HG03442 (cell line): ENCODE results near the gene WFIKKN1.
"Not testable (repeated sequence)": the region's sequence is repeated elsewhere in the genome, so short reads cannot be mapped to it uniquely, and the experiment has no call there.

Experiments used
- ATAC-seq: cut with Tn5 transposase; IDR thresholded peaks from one replicate; pipeline ENCODE4 v1.9.1; 2021; ENCODE audit warnings: mild to moderate bottlenecking, moderate library complexity; ENCODE audit not compliant: unreplicated experiment

Gene WFIKKN1

DNA sequence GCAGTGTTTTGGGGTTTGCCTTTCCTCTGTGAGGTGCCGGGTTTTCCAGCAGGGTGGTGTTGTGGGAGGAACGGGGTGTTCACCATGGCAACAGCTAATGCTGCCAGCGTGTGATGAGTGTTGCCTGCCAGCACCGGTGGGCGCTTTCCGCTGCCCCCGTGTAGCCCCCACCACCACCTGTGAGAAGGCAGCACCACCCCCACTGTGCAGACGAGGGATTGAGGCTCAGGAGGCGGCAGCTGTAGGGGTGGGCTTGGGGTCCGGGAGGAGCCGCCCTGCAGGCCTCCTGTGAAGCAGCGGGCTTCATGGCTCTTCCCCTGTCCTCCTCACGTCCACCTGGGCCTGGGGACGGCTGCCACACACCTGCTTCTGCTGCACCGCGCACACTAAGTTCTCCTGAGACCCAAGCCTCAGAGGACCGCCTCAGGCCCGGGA lies 35.7 kb upstream of the WFIKKN1 start:
- no peak for ATAC-seq

DNA sequence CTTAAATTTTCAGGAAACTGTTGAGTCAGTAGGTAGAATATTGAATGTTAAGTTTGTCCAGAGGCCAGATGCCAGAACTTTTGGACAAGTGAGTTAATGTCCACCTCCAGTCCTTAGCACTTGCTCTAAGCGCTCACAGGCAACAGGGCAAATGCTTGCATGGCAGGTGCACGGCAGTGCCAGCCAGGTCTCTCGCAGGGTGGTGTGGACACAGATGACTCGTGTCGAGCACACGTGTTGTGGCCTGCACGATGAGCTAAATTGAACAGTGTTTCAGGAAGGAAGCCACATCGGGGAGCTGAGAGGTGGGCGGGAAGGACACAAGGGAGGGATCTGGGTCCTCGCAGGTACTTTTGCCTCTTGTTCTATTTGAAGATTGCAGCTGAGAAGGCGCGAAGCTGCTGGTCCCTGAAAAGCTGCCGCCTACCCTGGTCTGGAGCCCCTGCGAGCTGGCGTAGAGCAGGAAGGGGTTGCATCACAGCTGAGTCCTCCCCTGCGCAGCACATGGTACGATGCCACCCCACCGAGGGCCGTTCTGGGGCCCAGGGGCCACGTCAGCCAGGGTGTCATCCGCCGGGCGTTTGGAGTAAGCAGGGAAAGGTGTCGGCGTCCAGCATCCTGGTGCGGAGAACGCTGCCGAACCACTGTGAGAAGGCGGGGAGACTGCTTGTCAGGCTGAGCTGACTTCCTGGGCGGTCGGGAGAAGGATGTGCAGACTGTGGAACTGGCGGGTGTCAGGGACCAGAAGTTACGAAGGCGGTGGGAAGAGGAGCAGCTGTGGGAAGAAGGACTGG lies 34.6 kb upstream of the WFIKKN1 start:
- ATAC-seq, result no peak

DNA sequence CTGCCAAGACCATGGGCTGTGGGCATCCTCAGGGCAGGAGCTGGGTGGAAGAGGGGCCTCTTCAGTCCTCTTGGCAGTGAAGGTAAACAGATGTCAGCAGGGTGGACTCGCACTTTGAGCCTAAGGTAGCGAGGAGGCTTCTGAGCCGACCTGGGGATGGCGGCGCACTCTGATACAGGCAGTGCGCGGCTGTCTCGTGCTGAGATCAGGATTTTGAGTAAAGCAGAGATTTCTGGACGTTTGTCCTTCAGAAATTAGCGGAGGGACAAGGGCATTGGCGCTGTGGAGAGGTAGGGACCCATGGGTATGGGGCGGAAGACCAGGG lies 34.1 kb upstream of the WFIKKN1 start:
- ATAC-seq, result no peak

DNA sequence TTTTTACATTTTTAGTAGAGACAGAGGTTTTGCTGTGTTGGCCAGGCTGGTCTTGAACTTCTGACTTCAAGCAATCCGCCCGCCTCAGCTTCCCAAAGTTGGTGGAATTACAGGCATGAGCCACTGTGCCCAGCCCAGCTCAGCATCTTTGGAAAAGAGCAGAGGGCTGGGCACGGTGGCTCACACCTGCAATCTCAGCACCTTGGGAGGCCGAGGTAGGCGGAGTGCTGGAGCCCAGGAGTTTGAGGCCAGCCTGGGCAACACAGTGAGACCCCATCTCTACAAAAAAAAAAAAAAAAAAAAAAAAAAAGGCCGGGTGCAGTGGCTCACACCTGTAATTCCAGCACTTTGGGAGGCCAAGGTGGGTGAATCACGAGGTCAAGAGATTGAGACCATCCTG lies 33.1 kb upstream of the WFIKKN1 start:
- ATAC-seq, result not testable (repeated sequence)

DNA sequence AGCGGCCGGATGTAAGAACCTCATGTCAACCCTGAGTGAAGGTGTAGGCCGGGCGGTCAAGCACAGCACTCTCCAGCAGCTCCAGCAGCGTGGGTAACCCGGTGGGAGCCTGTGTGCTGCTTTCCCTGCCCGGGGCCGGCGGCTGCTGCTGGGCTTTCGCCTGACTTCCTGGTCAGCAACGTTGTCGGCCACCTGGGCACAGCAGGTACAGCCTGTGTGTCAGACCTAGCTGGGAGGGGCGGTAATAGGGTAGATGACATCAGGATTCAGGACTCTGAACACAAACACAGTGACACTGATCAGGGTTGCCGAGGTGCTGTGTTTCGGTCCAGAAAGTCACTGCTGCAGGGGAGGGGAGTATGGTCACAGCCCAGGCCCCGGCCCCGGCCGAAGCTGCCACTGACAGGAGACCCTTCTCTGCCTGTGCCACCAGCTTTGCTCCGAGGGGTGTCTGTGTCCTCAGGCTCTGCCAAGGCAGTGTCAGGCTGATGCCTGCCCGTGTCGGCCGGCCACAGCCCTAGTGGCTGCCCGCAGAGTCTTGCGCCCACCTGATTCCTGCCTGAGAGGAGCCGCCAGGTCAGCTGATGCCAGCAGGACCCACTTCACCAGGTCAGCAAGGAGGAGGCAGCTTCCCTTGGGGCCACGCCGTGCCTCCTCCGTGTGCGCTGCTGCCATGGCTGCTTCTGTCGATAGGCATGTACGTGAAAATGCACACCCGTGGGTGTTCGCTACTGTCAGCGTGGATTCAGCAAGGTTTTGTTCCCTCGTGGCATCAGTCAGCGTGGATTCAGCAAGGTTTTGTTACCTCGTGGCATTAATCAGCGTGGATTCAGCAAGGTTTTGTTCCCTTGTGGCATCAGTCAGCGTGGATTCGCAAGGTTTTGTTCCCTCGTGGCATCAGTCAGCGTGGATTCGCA lies 31.7 kb upstream of the WFIKKN1 start:
- ATAC-seq, result no peak

DNA sequence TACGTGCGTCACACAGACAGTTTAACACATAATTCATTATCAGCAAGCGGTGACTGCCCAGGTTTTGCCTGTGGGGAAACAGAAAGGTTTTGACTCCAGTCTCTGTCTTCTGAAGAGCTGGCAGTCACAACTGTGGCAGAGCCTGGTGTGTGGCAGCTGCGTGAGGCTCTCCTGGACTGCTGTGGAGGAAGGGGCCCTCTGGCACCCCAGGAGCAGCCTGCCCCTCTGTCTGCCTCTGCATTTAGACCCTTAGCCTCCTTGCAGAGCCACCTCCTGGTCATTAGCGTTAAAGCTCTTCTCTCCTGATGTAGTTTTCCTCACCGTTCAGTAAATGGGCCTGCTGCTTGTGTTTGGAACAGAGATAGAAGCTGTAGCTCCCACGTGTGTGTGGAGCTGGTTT lies 30.0 kb upstream of the WFIKKN1 start:
- no peak for ATAC-seq

DNA sequence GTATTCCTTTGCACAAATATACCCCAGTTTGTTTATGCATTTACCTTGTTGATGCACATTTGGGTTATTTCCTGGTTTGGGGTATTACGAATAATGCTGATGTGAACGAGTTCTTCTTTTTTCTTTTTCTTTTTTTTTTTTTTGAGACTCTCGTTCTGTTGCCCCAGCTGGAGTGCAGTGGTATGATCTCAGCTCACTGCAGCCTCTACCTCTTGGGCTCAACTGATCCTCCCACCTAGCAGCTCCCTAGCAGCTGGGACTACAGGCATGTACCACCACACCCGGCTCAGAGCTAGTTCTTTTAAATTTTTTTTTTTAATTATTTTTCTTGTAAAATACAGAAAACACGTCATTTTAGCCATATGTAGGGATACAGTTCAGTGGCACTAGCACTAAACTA lies 26.9 kb upstream of the WFIKKN1 start:
- ATAC-seq, result no peak

DNA sequence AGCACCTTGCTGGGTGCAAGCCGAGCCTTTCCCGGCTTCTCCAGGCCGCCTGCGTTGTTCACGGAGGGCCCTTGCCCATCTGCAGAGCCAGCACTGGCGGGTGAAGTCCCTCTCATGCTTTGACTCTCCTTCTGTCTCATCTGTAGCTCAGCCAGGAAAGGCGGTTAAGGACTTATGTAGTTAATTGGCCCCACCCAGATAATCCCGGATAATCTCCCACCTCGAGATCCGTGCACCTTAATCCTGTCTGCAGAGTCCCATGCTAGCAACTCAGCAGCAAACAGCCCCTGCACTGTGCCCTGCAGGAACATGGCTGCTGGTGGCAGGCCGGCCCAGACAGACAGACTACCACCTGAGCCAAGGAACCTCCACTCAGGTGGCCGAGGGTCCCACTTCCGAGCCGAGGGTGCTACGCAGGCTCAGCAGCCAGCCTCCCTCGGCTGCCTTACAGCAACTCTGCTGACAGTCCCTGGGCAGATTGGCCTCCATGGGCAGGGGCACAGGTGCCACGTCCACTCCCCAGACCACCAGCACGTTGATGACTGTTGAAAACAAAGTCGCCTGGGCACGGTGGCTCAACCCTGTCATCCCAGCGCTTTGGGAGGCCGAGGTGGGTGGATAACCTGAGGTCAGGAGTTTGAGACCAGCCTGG lies 24.0 kb upstream of the WFIKKN1 start:
- no peak for ATAC-seq

DNA sequence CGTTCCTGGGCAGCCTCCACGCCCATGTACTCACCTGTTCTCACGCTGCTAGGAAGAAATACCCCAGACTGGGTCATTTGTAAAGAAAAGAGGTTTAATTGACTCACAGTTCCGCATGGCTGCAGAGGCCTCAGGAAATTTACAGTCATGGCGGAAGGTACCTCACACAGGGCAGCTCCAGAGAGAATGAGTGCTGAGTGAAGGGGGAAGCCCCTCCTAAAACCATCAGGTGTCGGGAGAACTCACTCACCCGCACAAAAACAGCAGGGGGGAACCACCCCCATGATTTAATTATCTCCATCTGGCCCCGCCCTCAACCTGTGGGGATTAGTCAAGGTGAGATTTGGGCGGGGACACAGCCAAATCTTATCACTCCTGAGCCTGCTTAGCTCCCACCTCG lies 22.8 kb upstream of the WFIKKN1 start:
- no peak for ATAC-seq

DNA sequence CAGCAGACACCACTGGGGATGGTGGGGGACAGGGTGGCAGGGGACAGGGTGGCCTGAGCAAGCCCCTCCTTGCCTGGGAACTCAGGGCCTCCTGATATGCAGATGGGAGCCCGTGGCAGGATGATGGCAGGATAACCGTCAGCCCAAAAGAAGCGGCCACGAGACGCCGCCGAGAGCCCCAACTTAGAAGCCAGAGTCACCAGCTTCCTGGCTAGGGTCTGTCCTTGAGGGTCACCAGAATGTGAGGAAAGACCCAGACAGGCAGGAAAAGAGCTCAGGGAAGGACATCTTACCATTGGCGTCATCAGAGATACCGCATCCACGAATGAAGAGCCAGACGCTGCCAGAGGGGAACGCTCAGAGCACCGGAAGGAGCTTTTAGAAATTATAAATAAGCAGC lies 21.5 kb upstream of the WFIKKN1 start:
- ATAC-seq, result no peak

DNA sequence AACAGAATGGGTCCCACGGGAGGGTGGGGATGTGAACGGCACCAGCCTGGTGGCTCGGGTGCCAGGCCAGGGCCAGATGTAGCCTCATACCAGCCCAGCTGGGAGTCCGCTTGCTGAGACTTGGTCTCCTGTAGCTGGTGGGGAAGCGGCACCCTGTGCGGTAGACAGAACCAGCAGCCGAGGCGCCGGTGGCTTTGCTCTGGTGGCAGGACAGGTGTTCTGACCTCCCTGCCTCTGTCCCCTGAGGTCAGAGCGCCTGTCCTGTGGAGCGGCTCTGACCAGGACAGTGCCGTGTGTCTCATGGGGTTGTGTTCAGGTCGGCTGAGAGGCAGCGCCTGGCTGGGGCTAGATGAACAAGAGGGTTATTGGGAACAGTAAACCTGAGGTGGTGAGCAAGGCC lies 20.8 kb upstream of the WFIKKN1 start:
- ATAC-seq, result no peak

DNA sequence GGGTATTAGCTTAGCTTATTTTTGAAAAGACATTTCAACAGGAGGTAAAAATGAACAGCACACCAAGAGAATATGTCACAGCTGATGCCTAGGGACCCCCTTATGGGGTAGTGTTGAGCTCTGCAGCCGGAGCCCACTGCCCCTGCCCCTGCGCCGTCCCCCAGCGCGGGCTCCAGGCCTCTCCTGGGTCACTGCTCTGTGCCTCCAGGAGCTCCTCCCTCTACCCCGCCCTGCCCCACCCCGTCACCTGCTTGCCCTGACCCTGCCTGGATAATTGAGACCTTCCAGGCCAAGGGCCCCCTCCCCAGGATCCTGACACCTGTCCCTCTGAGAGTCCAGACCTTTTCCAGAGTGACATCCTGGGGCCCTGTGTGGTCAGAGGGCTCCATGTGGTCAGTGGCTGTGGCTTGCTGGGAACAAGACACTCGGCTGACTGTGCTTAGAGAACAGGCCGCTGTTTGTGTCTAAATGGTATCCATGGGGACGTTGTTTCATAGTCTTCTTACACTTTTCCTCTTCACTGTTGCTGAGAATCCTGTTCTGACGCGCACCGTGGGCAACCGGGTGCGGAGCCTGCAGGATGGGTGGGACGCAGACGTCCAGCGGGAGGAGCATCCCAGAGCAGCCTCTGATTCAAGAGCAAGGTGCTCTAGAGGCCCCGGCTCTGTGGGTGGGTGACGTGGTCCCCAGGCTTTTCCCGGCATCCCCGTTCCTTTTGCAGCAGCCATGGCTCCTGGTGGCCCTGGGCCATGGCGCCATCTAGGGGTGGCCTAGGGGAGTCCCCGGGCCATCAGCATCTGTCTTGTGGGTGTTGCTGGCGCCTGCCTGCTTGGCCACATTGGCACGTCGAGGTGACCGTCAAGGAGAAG lies 20.0 kb upstream of the WFIKKN1 start:
- no peak for ATAC-seq

DNA sequence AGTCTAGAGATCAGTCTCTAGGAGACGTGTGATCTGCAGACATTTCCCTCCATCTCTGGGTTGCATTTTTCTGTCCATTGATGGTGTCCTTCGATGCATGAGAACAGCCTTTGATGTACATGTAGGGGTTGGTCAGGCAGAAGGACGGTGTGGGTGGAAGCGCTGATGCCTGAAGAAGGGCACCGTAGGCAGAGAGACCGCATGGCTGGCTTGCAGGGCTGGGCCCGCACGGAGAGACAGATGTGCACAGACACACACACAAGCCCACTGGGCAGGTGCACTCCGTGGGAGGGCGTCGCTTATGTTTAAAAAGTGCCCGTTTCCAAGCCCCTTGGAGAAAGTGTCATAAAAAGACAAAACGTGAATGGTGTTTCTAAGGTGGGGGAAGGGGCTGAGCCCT lies 15.7 kb upstream of the WFIKKN1 start:
- no peak for ATAC-seq

DNA sequence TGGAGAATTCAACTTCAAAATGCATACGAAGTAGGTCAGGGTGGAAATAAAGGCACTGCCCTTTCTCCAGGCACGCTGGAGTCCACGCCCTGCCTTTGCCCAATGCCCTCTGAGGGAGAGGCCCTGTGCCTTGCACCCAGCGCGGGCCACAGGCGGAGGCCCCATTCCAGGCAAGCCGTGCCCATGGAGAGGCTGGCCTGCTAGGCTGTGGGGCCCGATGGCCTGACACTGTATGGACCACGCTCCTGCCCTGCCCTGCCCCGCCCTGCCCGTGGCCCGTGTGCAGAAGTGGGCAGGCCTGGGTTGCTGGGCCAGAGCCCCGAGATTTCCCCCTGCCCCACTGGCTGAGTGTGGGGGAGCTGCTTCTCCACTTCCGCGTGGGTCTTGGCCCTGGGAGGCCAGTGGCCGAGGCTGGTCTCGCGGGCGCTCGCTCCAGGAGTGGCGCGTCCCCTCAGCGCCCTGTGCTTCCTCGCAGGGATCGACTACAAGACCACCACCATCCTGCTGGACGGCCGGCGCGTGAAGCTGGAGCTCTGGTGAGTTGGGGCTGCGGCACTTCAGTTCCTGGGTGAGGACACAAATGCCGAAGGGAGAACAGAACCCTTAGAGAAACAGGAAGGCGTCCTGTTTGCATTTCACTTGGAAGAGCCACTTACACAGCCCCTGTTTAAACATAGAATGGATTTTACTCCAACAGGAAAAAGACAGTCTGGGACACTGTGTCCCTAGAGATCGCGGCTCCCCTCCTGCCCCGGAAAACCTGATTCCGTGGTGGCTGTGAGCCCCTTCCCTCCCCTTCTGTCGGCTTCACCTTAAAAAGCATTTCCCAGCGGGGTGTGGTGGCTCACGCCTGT lies 13.8 kb upstream of the WFIKKN1 start:
- ATAC-seq, result no peak

DNA sequence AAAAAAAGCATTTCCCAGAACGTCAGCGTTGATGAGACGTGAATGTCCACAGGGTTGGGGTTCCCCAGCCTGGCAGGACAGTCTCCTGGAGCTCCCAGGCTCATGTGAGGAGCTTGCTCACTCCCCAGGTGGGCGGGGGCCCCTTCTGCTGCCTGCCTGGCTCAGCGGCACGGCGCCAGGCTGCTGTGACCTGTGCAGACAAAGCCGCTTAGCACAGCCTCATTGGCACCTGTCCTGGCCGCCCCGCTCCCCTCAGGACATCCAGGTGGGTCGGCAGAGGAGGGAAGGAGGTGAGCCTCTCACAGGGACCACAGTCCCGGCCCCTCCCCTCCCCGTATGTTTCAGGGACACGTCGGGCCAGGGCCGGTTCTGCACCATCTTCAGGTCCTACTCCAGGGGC lies 12.9 kb upstream of the WFIKKN1 start:
- no peak for ATAC-seq

DNA sequence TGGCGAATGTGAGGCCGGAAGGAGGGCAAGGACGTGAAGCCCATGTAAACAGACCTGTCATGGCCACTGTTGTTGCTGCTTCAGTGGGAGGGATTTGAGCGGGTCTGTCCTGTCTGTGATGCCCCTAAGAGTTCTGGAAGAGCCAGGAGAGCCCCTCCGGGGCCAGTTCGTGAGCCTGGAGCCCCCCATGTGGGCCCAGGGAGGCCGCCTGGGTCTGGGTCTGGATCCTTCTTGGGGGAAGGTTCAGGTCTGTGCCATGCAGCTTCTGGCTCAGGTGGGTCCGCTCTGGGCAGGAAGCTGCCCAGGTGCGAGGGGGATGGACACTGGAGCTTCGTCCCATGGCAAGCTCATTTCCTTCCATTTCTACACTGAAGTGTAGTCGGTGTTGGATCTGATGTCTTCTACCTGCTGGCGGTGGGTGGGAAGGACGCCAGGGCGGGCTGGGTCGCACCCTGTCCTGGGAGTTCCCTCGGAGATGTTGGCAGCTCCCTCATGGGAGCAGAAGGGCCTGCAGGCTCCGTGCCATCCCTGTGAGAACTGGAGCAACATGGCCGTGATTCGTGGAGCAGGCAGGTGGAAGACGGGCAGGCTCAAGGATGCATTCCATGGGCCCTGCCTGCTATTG lies 11.2 kb upstream of the WFIKKN1 start:
- ATAC-seq, result no peak

DNA sequence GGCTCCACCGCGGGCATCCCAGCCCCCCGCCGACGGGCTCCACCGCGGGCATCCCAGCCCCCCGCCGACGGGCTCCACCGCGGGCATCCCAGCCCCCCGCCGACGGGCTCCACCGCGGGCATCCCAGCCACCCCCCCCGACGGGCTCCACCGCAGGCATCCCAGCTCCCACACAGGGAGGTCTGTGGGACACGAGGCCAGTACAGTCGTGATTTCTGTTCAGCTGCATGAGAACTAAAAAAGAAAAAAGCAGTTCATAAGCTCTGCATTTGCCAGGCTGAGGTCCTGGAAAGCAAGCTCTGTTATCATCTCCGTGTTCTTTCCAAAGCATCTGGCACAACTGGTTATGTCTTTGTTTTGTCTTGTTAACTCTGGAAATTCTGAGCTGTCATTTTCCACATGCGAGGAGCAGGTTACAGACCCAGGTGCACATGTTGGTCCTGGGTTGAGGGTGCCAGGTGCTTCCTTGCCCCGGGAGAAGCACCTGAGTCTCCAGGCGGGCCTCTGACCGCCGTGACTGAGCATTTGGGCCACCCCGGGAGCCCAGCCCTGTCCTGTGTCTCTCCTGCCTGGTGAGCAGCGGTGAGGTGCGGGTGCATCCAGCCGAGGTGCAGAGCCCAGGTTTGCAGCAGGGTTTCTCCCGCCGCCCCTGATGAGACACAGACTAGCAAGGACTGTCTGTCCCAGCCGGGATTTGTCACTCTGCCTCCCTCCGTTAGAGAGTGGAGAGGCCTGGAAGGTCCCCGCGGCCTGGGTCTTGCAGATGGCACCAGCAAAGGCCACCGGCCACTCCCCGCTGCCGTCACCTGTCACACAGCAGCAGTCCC lies 9.9 kb upstream of the WFIKKN1 start:
- ATAC-seq, result no peak

DNA sequence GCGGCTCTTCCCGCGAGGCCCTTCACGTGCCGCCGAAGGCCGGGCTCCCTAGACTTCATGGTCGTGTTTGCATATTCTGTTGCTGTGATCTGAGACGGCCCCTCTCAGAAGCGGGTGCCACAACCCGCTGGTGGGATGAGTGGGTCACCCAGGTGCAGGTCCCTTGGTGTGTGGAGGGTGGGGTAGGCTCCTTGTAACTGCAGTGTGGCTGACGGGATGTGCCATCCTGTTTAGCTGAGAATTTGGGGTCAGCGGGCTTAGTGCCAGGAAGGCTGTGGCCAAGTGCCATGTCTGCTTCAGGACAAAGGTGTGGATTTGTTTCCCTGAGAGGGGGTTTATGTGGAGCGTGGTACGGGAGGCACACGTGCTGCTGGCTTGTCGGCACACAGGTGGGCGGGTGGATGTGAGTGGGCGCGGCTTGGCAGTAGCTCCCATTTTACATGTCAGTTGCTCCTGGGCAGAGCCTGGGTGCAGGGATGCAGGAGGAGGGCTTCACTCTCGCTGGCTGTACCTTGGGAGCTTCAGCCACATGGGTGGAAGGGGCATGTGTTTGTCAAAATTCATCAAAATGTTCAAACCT lies 9.2 kb upstream of the WFIKKN1 start:
- no peak for ATAC-seq
